ENCODE results near the gene TNRC6B. TPM values are rescaled to one million over a fixed set of nuclear protein-coding genes. Genes with fewer than 3 reads are reported as not detected.

Gene TNRC6B
- total RNA-seq, 1 experiment from 2014 or later: 58.1 TPM

DNA sequence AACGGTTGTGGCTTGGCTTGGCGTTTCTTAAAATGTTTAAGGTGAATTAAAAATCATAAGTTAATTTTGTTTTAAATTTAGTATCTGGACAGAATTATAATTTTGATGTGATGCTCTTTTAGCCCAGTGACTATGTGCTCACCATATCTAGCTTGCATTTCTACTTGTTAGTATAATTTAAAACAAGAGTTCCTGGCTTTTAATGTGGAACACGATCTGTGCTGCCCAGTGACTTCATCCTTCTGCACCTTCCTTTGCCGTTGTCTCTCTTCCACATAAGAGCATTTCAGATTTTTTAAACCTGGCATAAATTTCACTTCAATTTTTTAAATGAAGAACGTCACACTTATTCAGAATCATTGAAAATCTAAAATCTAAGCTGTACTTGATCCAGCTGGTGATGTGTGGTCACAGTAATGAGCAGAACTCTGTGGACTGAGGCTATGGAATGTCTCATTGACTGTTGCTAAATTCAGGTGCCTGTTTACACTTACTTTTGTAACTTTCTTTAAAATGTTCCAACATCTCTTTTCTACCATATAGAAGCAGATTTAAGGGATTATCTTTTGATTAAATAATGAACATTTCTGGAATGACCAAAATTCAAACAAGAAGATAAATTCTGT lies 93.1 kb downstream of the TNRC6B start:
- Histone ChIP-seq H2BK12ac (ENCODE audit: insufficient read length, low read depth, low read length) (no peak overlapping the region), H3K23ac (ENCODE audit: insufficient read length, low read depth, low read length) (no peak overlapping the region), H2BK15ac (ENCODE audit: low read depth, low read length) (no peak overlapping the region), H3K4me1 (ENCODE audit: insufficient read depth, low read length) (no peaks in the 10 kb centered on the region), H3T11ph (ENCODE audit: low read length) (no peak overlapping the region), H3K27ac (ENCODE audit: insufficient read length, low read depth, low read length) (no peak overlapping the region), H2BK120ac (ENCODE audit: low read depth, low read length, poor library complexity, severe bottlenecking) (no peak overlapping the region), H3K9ac (ENCODE audit: extremely low read depth, insufficient read length, low read length) (no peak overlapping the region), H3K14ac (ENCODE audit: insufficient read depth, low read length) (no peak overlapping the region), H2AFZ (ENCODE audit: low read length) (no peak overlapping the region), H4K5ac (ENCODE audit: insufficient read length, low read depth, low read length) (no peak overlapping the region), H2AK5ac (ENCODE audit: insufficient read length, low read length) (no peak overlapping the region), H2BK20ac (ENCODE audit: low read depth, low read length, poor library complexity, severe bottlenecking) (no peak overlapping the region), H3K9me3 (ENCODE audit: control insufficient read depth, low read depth, low read length) (no peaks in the 10 kb centered on the region), H3K27me3 (ENCODE audit: insufficient read depth, low read length) (no peaks in the 10 kb centered on the region), H3K79me2 (ENCODE audit: insufficient read depth, low read length) (no peaks in the 10 kb centered on the region), H3K23me2 (ENCODE audit: insufficient read length, low read depth, low read length, poor library complexity, severe bottlenecking) (no peaks in the 10 kb centered on the region), H2BK5ac (ENCODE audit: insufficient read length, low read length) (no peak overlapping the region), H3K79me1 (ENCODE audit: insufficient read depth, low read depth, low read length, poor library complexity, severe bottlenecking) (no peaks in the 10 kb centered on the region), H3K18ac (ENCODE audit: insufficient read length, low read depth, low read length) (no peak overlapping the region), H4K91ac (ENCODE audit: insufficient read length, low read depth, low read length) (no peak overlapping the region), H3K4me2 (ENCODE audit: insufficient read depth, insufficient read length, low read length) (no peak overlapping the region), H3K56ac (ENCODE audit: insufficient read length, low read depth, low read length) (no peak overlapping the region), H3K4ac (ENCODE audit: low read depth, low read length) (no peak overlapping the region), H4K8ac (replicated peaks; ENCODE audit: insufficient read length, low read depth, low read length) (no peak overlapping the region), H4K20me1 (ENCODE audit: control insufficient read depth, insufficient read depth, insufficient read length) (no peaks in the 10 kb centered on the region)
- no CpG with 5 or more reads among the region's 5 CpGs for WGBS (ENCODE audit: extremely low coverage, insufficient read length, low lambda C conversion rate)
- Mint-ChIP-seq H3K36me3 (ENCODE audit: insufficient read depth in 1 of 3, low read depth in 3 of 3) (peaks cover 19 to 71% (median 62%) of the 10 kb centered on the region in 3 experiments; a peak in 6 of 7 replicates), H3K27ac (peak overlapping the region in 1 of 3 experiments; percentile 59; a peak in 2 of 7 replicates), H3K27me3 (ENCODE audit: low read depth) (no peaks in the 10 kb centered on the region), H3K9me3 (no peaks in the 10 kb centered on the region), H3K4me3 (no peak overlapping the region), H3K4me1 (no peaks in the 10 kb centered on the region)
- TF ChIP-seq, protein P1, sequence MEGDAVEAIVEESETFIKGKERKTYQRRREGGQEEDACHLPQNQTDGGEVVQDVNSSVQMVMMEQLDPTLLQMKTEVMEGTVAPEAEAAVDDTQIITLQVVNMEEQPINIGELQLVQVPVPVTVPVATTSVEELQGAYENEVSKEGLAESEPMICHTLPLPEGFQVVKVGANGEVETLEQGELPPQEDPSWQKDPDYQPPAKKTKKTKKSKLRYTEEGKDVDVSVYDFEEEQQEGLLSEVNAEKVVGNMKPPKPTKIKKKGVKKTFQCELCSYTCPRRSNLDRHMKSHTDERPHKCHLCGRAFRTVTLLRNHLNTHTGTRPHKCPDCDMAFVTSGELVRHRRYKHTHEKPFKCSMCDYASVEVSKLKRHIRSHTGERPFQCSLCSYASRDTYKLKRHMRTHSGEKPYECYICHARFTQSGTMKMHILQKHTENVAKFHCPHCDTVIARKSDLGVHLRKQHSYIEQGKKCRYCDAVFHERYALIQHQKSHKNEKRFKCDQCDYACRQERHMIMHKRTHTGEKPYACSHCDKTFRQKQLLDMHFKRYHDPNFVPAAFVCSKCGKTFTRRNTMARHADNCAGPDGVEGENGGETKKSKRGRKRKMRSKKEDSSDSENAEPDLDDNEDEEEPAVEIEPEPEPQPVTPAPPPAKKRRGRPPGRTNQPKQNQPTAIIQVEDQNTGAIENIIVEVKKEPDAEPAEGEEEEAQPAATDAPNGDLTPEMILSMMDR (conservative IDR thresholded peaks at IDR 0.05): no peak
- DNase-seq: no peak

Data from H9 (cell line).